Dermis microvascular lymphatic vessel endothelial cell (primary cell): ENCODE measurements around the gene LPCAT3. TPM values are rescaled to one million over a fixed set of nuclear protein-coding genes. Genes with fewer than 3 reads are reported as not detected.

Experiments used
- DNase-seq, 2 donors: peaks; one replicate each; pipeline versions ENCODE4 v3.0.0 to v3.0.0-alpha.2; 2010; ENCODE audit warnings: low read depth in 2 of 2
- total RNA-seq: library from RNA; depleted of rRNA; stranded (reverse); fragments of >200 nt; gene quantifications from 2 replicates; pipeline ENCODE4 v1.2.1, GENCODE V29; 2014

LPCAT3 gene
- total RNA-seq, 1 donor from 2014 or later, result 11.3 TPM

- no peak for DNase-seq
These were observed 16.2 kb downstream of the LPCAT3 start for GRCh38 chr12:7001921-7002591.

DNA sequence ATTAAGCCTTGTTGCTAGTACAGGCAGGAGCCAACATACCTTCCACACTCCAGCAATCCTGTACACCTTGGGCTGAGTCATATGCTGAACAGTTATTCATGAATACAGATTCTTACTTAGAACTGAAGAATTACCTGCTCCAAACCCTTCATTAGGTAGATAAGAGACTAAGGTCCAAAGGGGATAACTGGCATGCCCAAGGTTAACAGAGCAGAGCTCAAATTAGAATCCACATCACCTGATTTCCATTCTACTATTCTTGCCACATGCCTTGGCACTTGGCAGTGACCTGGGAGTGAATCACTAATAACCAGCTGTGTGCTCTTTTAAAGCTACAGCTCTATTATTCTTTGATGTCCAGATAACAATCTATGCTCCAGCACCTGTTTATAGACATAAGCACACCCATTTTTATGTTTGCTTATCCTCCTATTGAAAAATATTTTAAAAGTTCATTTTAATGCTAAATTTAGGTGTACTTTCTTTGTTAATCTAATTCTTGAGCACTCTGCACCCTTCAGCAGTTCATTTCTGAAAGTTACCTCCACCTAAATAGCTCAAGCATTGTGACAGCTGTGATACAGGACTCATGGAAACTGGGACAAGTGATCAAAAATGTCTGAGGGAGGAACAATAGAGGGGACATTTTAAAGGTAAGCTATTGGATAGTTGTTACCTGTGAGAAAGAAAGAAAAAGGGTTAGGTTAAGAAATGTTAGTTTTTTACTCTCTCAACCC, 19.4 kb downstream of the LPCAT3 start:
- DNase-seq, result no peak

GRCh38 chr12:6996040-6996441, 22.2 kb downstream of the LPCAT3 start:
- DNase-seq, result no peak

GRCh38 chr12:6987956-6988553, 30.2 kb downstream of the LPCAT3 start:
- no peak for DNase-seq

- no peak for DNase-seq
These were observed 35.7 kb downstream of the LPCAT3 start for GRCh38 chr12:6982532-6982931.

GRCh38 chr12:6981152-6982052, 36.9 kb downstream of the LPCAT3 start:
- no peak for DNase-seq

GRCh38 chr12:6980740-6981139, 37.5 kb downstream of the LPCAT3 start:
- no peak for DNase-seq

DNA sequence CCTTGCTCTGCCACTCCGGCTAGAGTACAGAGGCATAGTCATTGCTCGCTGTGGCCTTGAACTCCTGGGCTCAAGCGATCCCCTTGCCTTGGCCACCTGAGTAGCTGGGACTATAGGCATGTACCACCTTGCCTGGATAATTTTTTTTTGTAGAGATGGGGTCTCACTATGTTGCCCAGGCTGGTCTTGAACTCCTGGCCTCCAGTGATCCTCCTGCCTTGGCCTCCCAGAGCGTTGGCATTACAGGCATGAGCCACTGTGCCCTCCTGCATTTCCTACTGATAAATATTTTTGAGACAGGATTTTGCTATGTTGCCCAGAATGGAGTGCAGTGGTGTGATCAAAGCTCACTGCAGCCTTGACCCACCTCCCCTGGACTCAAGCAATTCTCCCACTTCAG, 38.2 kb downstream of the LPCAT3 start:
- DNase-seq, result no peak

GRCh38 chr12:6979453-6979852, 38.8 kb downstream of the LPCAT3 start:
- DNase-seq, result no peak

DNA sequence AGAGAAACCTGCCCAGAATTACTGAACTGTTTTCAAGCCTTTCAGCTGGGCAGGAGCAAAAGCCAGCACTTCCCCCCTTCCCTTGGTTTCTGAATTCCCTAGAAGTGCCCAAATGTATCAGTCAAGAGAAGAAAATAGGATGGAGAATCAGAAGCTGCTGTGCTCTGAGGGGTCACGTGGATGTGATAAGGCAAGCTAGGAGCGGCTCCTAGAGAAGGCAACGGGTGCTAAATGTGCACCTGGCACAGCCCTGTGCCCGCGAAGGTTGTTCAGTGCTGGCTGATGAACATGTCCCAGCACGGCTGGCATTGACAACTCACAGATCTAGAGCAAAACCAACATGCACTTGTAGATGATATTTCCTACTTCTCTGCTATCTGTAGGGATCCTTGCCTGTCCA, 39.3 kb downstream of the LPCAT3 start:
- DNase-seq, result no peak

DNA sequence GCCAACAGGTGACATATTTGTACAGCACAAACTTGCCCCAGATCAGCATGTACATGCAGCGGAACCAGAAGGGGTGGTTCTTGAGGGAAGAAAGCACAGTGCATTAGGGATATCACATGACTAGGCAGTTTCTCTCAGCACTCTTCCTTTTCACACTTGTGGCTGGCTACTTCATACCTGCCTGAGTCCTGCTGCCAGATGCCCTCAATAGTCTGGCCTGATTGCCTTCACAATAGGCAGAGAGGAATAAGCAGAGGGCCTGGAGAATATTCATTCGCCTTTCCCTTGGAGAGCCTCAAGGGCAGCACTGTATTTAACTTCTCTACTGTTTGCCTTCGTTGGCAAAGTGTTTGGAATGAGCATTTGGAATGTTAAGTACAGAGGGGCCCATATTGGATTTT, 39.7 kb downstream of the LPCAT3 start:
- DNase-seq, result no peak

GRCh38 chr12:6978188-6978587, 40.1 kb downstream of the LPCAT3 start:
- no peak for DNase-seq

DNA sequence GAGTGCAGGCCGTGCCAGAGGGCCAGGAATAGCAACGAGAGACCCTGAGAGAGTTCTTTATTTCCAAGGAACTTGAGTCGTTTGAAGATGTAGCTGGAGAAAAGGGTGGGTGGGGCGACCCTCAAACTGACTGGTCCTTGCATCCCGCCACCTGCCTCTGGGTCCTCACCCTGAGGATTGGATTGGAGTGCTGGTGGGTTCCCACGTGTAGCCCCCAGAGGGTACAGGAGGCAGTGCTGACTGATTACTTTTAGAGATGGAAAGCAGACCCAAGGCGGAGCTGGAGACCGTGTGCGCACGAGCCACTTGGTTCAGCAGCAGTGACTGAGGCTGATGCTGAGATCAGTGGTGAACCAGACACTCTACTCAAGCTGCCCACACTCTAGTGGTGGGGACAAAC, 40.6 kb downstream of the LPCAT3 start:
- no peak for DNase-seq

- DNase-seq, result no peak
These were observed 42.8 kb downstream of the LPCAT3 start for GRCh38 chr12:6975297-6976032.

DNA sequence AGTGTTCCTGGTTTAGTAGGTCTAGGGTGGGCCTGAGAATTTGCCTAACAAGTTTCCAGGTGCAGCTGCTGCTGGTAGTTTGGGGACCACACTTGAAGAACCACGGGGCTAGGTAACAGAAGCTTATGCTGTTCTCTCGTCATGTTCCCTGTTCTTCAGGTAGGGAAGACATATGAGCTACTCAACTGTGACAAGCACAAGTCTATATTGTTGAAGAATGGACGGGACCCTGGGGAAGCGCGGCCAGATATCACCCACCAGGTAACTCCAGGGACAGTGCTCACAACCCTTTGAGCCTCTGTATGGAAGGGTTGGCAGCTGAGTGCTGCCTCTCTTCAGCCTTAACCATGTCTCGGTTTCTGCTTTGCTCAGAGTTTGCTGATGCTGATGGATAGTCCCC, 44.1 kb downstream of the LPCAT3 start:
- DNase-seq, result no peak

DNA sequence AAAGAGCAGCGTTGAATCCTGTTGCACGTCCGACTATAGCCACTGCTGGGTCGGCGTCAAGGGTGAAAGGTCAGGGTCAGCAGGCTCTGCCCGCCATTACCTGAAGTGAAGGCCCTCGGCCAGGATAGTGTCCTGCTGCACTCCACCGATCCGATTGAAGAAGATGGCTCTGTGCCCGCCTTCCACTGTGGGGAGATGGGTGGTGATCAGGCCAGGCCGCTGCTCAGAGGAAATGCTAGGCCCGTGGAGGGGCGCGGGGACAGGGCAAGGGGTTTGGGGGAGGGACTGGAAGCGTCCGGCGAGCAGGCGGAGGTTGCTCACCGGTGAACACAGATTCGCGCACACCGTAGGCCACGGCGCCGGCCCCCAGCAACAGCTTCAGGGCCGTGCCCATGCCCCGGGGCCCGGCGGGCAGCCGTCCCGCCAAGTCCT, 48.2 kb downstream of the LPCAT3 start:
- no peak for DNase-seq

DNA sequence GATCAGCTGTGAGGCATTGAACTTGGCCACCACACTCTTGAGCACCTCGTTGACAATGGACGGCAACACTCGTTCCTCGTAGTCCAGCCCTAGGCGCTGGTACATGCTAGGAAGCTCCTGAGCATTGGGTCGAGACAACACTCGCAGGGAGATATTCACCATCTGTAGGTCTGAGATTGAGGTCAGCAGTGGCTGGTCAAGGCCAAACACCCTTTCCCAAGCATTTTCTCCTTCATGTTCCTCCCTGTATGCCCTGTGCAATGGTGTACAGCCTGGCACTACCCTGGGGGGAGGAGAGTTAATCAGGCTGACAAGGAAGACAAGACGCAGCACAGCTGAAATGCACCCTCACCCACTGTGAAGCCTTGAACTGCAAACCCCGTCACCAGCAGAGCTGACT, 49.9 kb downstream of the LPCAT3 start:
- DNase-seq, result no peak

DNA sequence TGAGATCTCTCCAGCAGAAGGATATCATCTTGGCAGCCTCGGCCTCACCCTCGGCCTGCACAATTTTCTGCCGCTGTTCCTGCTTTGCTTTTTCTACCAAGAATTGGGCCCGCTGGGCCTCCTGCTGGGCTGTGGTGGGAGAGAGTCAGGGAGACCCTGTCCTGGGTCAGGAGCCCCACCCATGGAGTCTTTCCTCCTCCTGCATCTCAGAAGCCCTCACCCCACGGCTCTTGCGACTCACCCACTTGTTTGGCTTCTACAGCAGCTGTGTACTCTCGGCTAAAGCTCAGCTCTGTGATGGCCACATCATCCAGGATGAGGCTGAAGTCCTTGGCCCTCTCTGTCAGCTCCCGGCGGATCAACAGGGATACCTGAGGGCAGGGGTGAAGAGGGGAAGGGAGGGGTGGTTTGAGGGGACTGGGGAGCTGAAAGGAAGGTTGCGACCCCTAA, 50.6 kb downstream of the LPCAT3 start:
- no peak for DNase-seq

DNA sequence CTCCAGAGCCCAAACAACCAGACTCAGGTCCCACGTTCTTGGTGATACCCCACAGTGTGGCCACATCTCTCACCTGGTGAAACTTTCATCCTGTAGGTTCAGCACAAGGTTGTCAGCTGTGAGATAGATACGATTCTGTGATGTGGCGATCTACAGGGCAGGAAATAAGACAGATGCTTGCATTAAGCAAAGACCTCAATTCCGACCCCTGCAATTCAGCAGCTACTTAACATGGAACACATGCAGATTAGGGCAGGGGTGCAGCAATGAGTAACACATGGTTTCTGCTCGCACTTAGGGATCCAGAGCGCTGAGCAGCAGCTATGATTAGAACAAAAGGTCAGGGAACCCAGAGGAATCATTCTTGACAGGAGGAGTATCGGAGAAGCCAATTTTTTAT, 51.9 kb downstream of the LPCAT3 start:
- DNase-seq, result no peak

DNA sequence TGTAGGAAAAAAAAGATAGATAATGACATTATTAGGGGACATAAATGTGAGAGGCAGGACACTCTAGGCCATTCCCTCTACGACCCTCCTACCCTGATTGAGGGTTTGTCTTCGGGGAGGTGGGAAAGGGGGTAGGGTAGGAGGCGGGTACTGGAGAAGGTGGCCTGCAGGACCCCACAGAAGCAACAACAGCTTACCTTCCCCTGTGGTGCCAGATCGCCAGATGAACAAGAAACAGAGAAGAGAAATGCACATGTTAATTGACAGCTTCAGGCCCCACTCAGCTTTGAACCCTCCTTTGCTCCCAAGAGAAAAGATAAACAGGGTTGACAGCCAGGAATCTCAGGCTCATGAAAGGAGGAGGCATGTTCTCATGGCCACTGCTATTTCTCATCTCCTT, 52.6 kb downstream of the LPCAT3 start:
- no peak for DNase-seq

GRCh38 chr12:6965026-6965661, 53.1 kb downstream of the LPCAT3 start:
- peak; percentile 75 to 84 for DNase-seq
